ENCODE data around the gene FBXO41. TPM values are rescaled to one million over a fixed set of nuclear protein-coding genes. Genes with fewer than 3 reads are reported as not detected.
"Not testable (repeated sequence)": the region's sequence is repeated elsewhere in the genome, so short reads cannot be mapped to it uniquely, and the experiment has no call there.

FBXO41 gene
- total and polyA plus RNA-seq, 2 donors (not counting 3 experiments of a cell fraction or from before 2014, with no cell fraction given): 0.88 to 1.5 TPM

DNA sequence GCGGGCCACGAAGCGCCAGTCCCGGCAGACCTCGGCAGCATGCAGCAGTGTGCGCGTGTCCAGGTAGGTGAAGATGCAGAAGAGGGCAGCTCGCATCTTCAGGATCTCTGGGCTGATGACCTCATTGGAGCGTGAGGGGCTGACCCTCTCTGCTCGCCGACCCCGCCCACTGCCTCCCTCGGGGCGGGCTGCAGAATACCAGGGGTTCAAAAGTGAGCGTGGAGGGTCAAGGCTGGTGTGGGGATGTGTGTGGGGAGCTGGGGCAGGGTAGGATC is 20.0 kb downstream of the FBXO41 start:
- H3K4me1 ChIP-seq (ENCODE audit: control insufficient read depth, extremely low read depth, insufficient read depth, low read length): no peaks in the 10 kb centered on the region
- no peak overlapping the region for H3K27ac ChIP-seq (ENCODE audit: insufficient read depth, low read depth, low read length)
- H3K9me3 ChIP-seq (replicated peaks; ENCODE audit: control insufficient read depth, insufficient read depth, low read length): no peaks in the 10 kb centered on the region
- H3K9me1 ChIP-seq (replicated peaks; ENCODE audit: control insufficient read depth, extremely low read depth, insufficient read depth, low read length): no peaks in the 10 kb centered on the region
- no peaks in the 10 kb centered on the region for H3K36me3 ChIP-seq (ENCODE audit: control insufficient read depth in 2 of 2, extremely low read depth in 1 of 2, insufficient read depth in 2 of 2, low read length in 2 of 2)
- H3K79me2 ChIP-seq (ENCODE audit: control insufficient read depth, insufficient read depth, low read length): no peaks in the 10 kb centered on the region
- TF ChIP-seq JUN (IDR thresholded peaks at IDR 0.05; ENCODE audit: borderline replicate concordance, insufficient read depth, insufficient read length, low read depth) (no peak), GATA2 (IDR thresholded peaks at IDR 0.05; ENCODE audit: insufficient read depth, insufficient read length, low read depth, low read length) (no peak), MYC (IDR thresholded peaks at IDR 0.05; ENCODE audit: low read depth, low read length) (no peak), EZH2 (IDR thresholded peaks at IDR 0.05; ENCODE audit: borderline replicate concordance, low read depth, low read length, severe bottlenecking) (no peak), FOS (IDR thresholded peaks at IDR 0.05; ENCODE audit: borderline replicate concordance, insufficient read depth, low read length) (no peak)
- no peak overlapping the region for H3K4me3 ChIP-seq (replicated peaks in 1 of 3; ENCODE audit: insufficient read depth in 1 of 3, low read depth in 1 of 3, low read length in 3 of 3)
- peaks cover 21 to 22% of the 10 kb centered on the region in 2 experiments for H3K27me3 ChIP-seq (ENCODE audit: control insufficient read depth in 2 of 2, insufficient read depth in 2 of 2, low read length in 2 of 2)
- BruUV-seq (replicated peaks): no TSS peak
- intact Hi-C loops (cut with micrococcal nuclease): loop anchor here (5.0 kb wide), 1 partner anchor 102 kb away; no protein-coding TSS in a partner anchor
- H4K20me1 ChIP-seq (replicated peaks; ENCODE audit: control insufficient read depth, extremely low read depth, insufficient read depth, low read length): no peaks in the 10 kb centered on the region
- DNase-seq (ENCODE audit: low read depth, low spot score) (no peak), FAIRE-seq (no peak)
- dilution Hi-C loops (cut with MboI; ENCODE audit: extremely low pct_ligation_motif_present, low sequenced_read_pairs): no loop called here
- no peak overlapping the region for H3K4me2 ChIP-seq (ENCODE audit: insufficient read depth, low read length)
- no peak overlapping the region for H3K9ac ChIP-seq (replicated peaks; ENCODE audit: extremely low read depth, insufficient read depth, low read length)
- no peak overlapping the region for H2AFZ ChIP-seq (ENCODE audit: low read depth, low read length)
- ChIA-PET CTCF (no interaction called here), POLR2A (no interaction called here)

DNA sequence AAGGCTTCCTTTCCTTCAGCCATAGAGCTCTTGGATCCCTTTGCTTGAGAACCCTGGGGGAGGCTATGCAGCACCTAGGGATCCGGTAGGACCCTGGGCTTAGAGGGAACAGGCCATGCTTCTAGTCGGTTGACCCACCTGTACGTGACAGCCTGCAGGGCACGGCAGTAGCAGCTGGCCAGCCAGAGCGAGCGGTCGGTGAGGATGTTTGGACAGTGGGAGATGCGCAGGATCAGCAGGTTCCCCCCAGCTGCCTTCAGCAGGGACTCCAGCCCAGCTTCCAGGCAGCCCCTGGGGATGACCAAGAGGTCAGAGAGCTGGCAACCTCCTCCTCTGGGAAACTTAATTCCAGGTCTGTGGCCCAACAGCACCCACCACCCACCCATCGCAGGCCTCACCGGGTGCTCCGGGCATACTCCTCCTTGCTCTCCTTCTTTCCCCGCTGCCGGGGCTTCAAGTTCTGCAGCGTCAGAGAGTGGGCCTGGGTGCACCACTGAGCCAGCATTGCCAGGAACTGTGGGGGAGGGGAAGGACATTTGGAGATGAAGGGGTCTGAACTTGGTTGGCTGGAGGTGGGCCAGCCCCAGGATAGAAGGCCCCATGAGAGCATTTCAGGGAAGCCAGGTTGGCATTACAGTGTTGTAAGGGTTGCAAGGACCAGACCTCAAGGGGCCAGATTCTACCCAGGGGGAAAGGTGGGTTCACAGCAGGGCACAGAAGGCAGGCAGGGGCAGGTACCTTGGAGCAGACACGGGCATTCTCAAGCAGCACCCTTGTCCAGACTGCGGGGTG is 20.5 kb downstream of the FBXO41 start:
- DNase-seq (ENCODE audit: low read depth, low spot score) (no peak), FAIRE-seq (no peak)
- H3K36me3 ChIP-seq (ENCODE audit: control insufficient read depth in 2 of 2, extremely low read depth in 1 of 2, insufficient read depth in 2 of 2, low read length in 2 of 2): no peaks in the 10 kb centered on the region
- TF ChIP-seq JUN (IDR thresholded peaks at IDR 0.05; ENCODE audit: borderline replicate concordance, insufficient read depth, insufficient read length, low read depth) (no peak), MYC (IDR thresholded peaks at IDR 0.05; ENCODE audit: low read depth, low read length) (no peak), EZH2 (IDR thresholded peaks at IDR 0.05; ENCODE audit: borderline replicate concordance, low read depth, low read length, severe bottlenecking) (no peak)
- no peaks in the 10 kb centered on the region for H3K9me3 ChIP-seq (replicated peaks; ENCODE audit: control insufficient read depth, insufficient read depth, low read length)
- H3K4me2 ChIP-seq (ENCODE audit: insufficient read depth, low read length): no peak overlapping the region
- no TSS peak for BruUV-seq (replicated peaks)
- H3K27ac ChIP-seq (ENCODE audit: insufficient read depth, low read depth, low read length): no peak overlapping the region
- H3K9ac ChIP-seq (replicated peaks; ENCODE audit: extremely low read depth, insufficient read depth, low read length): no peak overlapping the region
- peaks cover 17 to 18% of the 10 kb centered on the region in 2 experiments for H3K27me3 ChIP-seq (ENCODE audit: control insufficient read depth in 2 of 2, insufficient read depth in 2 of 2, low read length in 2 of 2)
- H3K4me3 ChIP-seq (replicated peaks in 1 of 3; ENCODE audit: insufficient read depth in 1 of 3, low read depth in 1 of 3, low read length in 3 of 3): no peak overlapping the region
- no peaks in the 10 kb centered on the region for H3K4me1 ChIP-seq (ENCODE audit: control insufficient read depth, extremely low read depth, insufficient read depth, low read length)
- CTCF ChIA-PET: interaction anchor here (1.0 kb wide), 1 partner anchor 29 kb away, joined by 4 read pairs; the partner anchor contains the start of gene EGR4
- no peaks in the 10 kb centered on the region for H3K79me2 ChIP-seq (ENCODE audit: control insufficient read depth, insufficient read depth, low read length)
- dilution Hi-C loops (cut with MboI; ENCODE audit: extremely low pct_ligation_motif_present, low sequenced_read_pairs): no loop called here
- no peak overlapping the region for H2AFZ ChIP-seq (ENCODE audit: low read depth, low read length)
- H3K9me1 ChIP-seq (replicated peaks; ENCODE audit: control insufficient read depth, extremely low read depth, insufficient read depth, low read length): no peaks in the 10 kb centered on the region
- intact Hi-C loops (cut with micrococcal nuclease): loop anchor here (5.0 kb wide), 1 partner anchor 101 kb away; no protein-coding TSS in a partner anchor
- POLR2A ChIA-PET: interaction anchor here (0.7 kb wide), 1 partner anchor 1558 kb away, joined by 3 read pairs; no protein-coding TSS in a partner anchor
- no peaks in the 10 kb centered on the region for H4K20me1 ChIP-seq (replicated peaks; ENCODE audit: control insufficient read depth, extremely low read depth, insufficient read depth, low read length)

DNA sequence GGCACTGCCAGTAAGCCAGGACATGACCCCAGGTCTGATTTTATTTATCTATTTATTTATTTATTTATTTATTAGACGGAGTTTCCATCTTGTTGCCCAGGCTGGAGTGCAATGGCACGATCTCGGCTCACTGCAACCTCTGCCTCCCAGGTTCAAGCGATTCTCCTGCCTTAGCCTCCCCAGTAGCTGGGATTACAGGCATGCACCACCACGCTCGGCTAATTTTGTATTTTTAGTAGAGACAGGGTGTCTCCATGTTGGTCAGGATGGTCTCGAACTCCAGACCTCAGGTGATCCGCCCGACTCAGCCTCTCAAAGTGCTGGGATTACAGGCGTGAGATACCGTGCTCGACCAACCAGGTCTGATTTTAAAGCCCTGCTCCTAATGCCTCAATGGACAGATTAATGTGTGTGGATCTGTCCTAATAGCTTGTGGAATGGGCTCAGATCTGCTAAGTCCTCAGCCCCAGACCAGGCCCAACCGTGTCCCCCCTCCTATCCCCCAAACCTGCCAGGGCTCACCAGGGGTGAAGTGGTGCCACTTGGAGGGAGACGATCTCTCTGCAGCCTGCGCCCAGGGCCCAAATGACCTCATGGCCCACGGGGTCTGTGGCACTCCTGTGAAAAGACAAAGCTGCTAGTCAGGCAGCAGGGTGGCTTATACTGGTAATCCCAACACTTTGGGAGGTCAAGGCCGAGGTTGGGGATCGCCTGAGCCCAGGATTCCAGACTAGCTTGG is 21.4 kb downstream of the FBXO41 start:
- ChIA-PET POLR2A (interaction anchor here (0.7 kb wide), 1 partner anchor 1557 kb away, joined by 3 read pairs; no protein-coding TSS in a partner anchor), CTCF (interaction anchor here (1.0 kb wide), 1 partner anchor 30 kb away, joined by 4 read pairs; the partner anchor contains the start of gene EGR4)
- H3K9me3 ChIP-seq (replicated peaks; ENCODE audit: control insufficient read depth, insufficient read depth, low read length); H3K4me2 ChIP-seq (ENCODE audit: insufficient read depth, low read length); H4K20me1 ChIP-seq (replicated peaks; ENCODE audit: control insufficient read depth, extremely low read depth, insufficient read depth, low read length); H2AFZ ChIP-seq (ENCODE audit: low read depth, low read length); H3K36me3 ChIP-seq (ENCODE audit: control insufficient read depth in 2 of 2, extremely low read depth in 1 of 2, insufficient read depth in 2 of 2, low read length in 2 of 2); H3K27ac ChIP-seq (ENCODE audit: insufficient read depth, low read depth, low read length); H3K27me3 ChIP-seq (ENCODE audit: control insufficient read depth in 2 of 2, insufficient read depth in 2 of 2, low read length in 2 of 2); H3K4me1 ChIP-seq (ENCODE audit: control insufficient read depth, extremely low read depth, insufficient read depth, low read length); BruUV-seq (replicated peaks); H3K79me2 ChIP-seq (ENCODE audit: control insufficient read depth, insufficient read depth, low read length); FAIRE-seq; H3K9ac ChIP-seq (replicated peaks; ENCODE audit: extremely low read depth, insufficient read depth, low read length); DNase-seq (ENCODE audit: low read depth, low spot score); H3K9me1 ChIP-seq (replicated peaks; ENCODE audit: control insufficient read depth, extremely low read depth, insufficient read depth, low read length); H3K4me3 ChIP-seq (replicated peaks in 1 of 3; ENCODE audit: insufficient read depth in 1 of 3, low read depth in 1 of 3, low read length in 3 of 3); dilution Hi-C loops (cut with MboI; ENCODE audit: extremely low pct_ligation_motif_present, low sequenced_read_pairs): not testable (repeated sequence)
- intact Hi-C loops (cut with micrococcal nuclease): loop anchor here (5.0 kb wide), 1 partner anchor 101 kb away; no protein-coding TSS in a partner anchor
